DMS153 (cell line): ENCODE results near the gene DNTT.

Source experiments
- DNase-seq: peaks from one replicate; lab custom pipeline; 2025; lab: John Stamatoyannopoulos, UW

The DNTT gene

GRCh38 chr10:96309628-96310320, 5.5 kb downstream of the DNTT start:
- no peak for DNase-seq

DNA sequence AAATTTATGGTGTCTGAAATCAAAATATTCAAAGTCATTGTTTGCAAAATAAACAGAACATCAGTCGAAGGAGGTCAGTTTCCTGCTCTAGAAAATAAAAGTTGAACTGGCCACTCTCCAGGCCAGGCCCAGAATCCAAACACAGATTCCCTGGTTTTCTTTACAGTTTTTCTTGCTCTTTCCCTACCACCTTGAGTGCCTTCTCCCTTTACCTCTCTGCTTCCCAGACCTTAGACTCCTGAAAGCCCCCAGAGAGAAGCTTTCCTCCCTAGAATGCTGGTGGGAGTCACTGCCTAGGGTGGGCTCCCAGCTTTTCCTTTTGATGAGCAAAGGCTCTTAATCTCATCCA, 6.1 kb downstream of the DNTT start:
- DNase-seq = no peak

- no peak for DNase-seq
Measured at GRCh38 chr10:96311180-96311715, 7.0 kb downstream of the DNTT start.

- DNase-seq = no peak
Measured at GRCh38 chr10:96313344-96313743, 9.1 kb downstream of the DNTT start.

GRCh38 chr10:96317067-96317833, 13.0 kb downstream of the DNTT start:
- no peak for DNase-seq

GRCh38 chr10:96319754-96320474, 15.7 kb downstream of the DNTT start:
- DNase-seq = no peak

GRCh38 chr10:96321822-96322221, 17.6 kb downstream of the DNTT start:
- DNase-seq = no peak

GRCh38 chr10:96322275-96322674, 18.0 kb downstream of the DNTT start:
- DNase-seq = no peak

- no peak for DNase-seq
Measured at GRCh38 chr10:96324447-96324846, 20.2 kb downstream of the DNTT start.

- DNase-seq = no peak
Measured at GRCh38 chr10:96325719-96326373, 21.6 kb downstream of the DNTT start.

DNA sequence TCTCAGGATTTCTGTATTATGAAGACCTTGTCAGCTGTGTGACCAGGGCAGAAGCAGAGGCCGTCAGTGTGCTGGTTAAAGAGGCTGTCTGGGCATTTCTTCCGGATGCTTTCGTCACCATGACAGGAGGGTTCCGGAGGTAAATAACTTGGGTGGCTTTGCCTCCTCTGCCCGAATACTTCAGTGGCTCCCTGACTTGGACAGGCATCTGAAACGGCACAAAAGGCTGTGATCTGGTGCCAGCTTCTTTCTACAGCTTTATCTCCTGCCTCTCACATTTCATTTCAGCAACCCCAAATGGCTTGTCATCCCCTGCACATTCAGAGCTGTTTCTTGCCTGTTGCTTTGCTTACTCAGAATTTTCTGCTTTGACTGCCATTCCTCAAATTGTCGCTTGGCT, 23.2 kb downstream of the DNTT start:
- no peak for DNase-seq

GRCh38 chr10:96333101-96333500, 28.9 kb downstream of the DNTT start:
- DNase-seq = no peak

GRCh38 chr10:96334616-96335526, 30.6 kb downstream of the DNTT start:
- no peak for DNase-seq

DNA sequence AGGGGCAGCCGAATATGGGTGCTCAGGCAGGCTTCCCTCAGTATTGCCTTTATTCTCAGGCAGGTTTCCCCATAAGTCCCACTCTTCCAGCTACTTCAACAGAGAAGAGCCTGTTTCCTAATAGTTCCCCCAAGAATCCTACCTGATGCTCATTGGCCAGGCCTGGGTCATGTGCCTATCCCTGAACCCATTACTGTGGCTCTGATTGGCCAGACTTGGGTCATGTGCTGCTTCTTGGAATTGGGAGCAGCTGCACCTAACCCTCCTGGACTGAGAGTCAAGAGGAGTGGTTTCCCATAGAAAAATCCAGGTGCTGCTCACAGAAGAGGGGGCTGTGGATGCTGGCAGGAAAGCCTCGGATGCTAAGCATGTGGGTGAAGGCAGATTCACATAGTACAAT, 32.9 kb downstream of the DNTT start:
- no peak for DNase-seq

GRCh38 chr10:96338279-96338925, 34.2 kb downstream of the DNTT start:
- no peak for DNase-seq

GRCh38 chr10:96339383-96339782, 35.1 kb downstream of the DNTT start:
- DNase-seq = no peak

- peak; percentile 9 for DNase-seq
Measured at GRCh38 chr10:96339956-96340904, 36.0 kb downstream of the DNTT start.

- DNase-seq = no peak
Measured at GRCh38 chr10:96341219-96342182, 37.3 kb downstream of the DNTT start.
